HG02610 (cell line): Measurements from ENCODE around the gene BMERB1.
"Not testable (repeated sequence)": the region's sequence is repeated elsewhere in the genome, so short reads cannot be mapped to it uniquely, and the experiment has no call there.

Source experiments
- ATAC-seq: cut with Tn5 transposase; IDR thresholded peaks from one replicate; pipeline ENCODE4 v1.9.1; 2021; ENCODE audit warnings: mild to moderate bottlenecking, moderate library complexity; ENCODE audit not compliant: unreplicated experiment

Gene BMERB1

GRCh38 chr16:15519790-15520189 lies 85.4 kb downstream of the BMERB1 start:
- ATAC-seq = no peak

- no peak for ATAC-seq
Observed at GRCh38 chr16:15521390-15521757, 87.0 kb downstream of the BMERB1 start.

GRCh38 chr16:15521758-15522509 lies 87.5 kb downstream of the BMERB1 start:
- ATAC-seq = no peak

GRCh38 chr16:15523092-15523541 lies 88.7 kb downstream of the BMERB1 start:
- no peak for ATAC-seq

- no peak for ATAC-seq
Observed at GRCh38 chr16:15523939-15524338, 89.6 kb downstream of the BMERB1 start.

GRCh38 chr16:15524966-15525365 lies 90.6 kb downstream of the BMERB1 start:
- ATAC-seq = no peak

GRCh38 chr16:15526097-15526496 lies 91.7 kb downstream of the BMERB1 start:
- ATAC-seq = no peak

- ATAC-seq = no peak
Observed at GRCh38 chr16:15526731-15527130, 92.3 kb downstream of the BMERB1 start.

- no peak for ATAC-seq
Observed at GRCh38 chr16:15529673-15530072, 95.3 kb downstream of the BMERB1 start.

GRCh38 chr16:15530085-15530484 lies 95.7 kb downstream of the BMERB1 start:
- ATAC-seq = no peak

GRCh38 chr16:15532825-15533224 lies 98.4 kb downstream of the BMERB1 start:
- no peak for ATAC-seq

- no peak for ATAC-seq
Observed at GRCh38 chr16:15533386-15533785, 99.0 kb downstream of the BMERB1 start.

- ATAC-seq = no peak
Observed at GRCh38 chr16:15535772-15536171, 101.4 kb downstream of the BMERB1 start.

GRCh38 chr16:15536843-15537242 lies 102.5 kb downstream of the BMERB1 start:
- no peak for ATAC-seq

- ATAC-seq = no peak
Observed at GRCh38 chr16:15538507-15538906, 104.1 kb downstream of the BMERB1 start.

- ATAC-seq = no peak
Observed at GRCh38 chr16:15539197-15539596, 104.8 kb downstream of the BMERB1 start.

- ATAC-seq = no peak
Observed at GRCh38 chr16:15542261-15542660, 107.9 kb downstream of the BMERB1 start.

- no peak for ATAC-seq
Observed at GRCh38 chr16:15542734-15543347, 108.5 kb downstream of the BMERB1 start.

- no peak for ATAC-seq
Observed at GRCh38 chr16:15544405-15544804, 110.0 kb downstream of the BMERB1 start.

- no peak for ATAC-seq
Observed at GRCh38 chr16:15545544-15545943, 111.2 kb downstream of the BMERB1 start.

- ATAC-seq = not testable (repeated sequence)
Observed at GRCh38 chr16:15547072-15547767, 112.8 kb downstream of the BMERB1 start.

GRCh38 chr16:15547768-15548096 lies 113.3 kb downstream of the BMERB1 start:
- no peak for ATAC-seq
